Chondrocyte (in vitro differentiated cells): Measurements from ENCODE around the gene RMND1. TPM values are rescaled to one million over a fixed set of nuclear protein-coding genes. Genes with fewer than 3 reads are reported as not detected.
"Not testable (repeated sequence)": the region's sequence is repeated elsewhere in the genome, so short reads cannot be mapped to it uniquely, and the experiment has no call there.

Source experiments
- DNase-seq: peaks from one replicate; pipeline ENCODE4 v3.0.0; 2021; ENCODE audit warnings: mixed read lengths, low spot score
- H3K27ac Mint-ChIP-seq: one replicate; pipeline ENCODE4 v1.8.0; 2021; ENCODE audit warnings: mild to moderate bottlenecking, moderate library complexity, mixed read lengths; ENCODE audit not compliant: unreplicated experiment
- H3K27me3 Mint-ChIP-seq: 2 replicates; pipeline ENCODE4 v1.8.0; 2021; ENCODE audit warnings: low read depth, mixed read lengths
- H3K36me3 Mint-ChIP-seq: 2 replicates; pipeline ENCODE4 v1.8.0; 2021; ENCODE audit warnings: low read depth, mixed read lengths
- H3K4me1 Mint-ChIP-seq: 2 replicates; pipeline ENCODE4 v1.8.0; 2021; ENCODE audit warnings: low read depth, mild to moderate bottlenecking, mixed read lengths
- H3K4me3 Mint-ChIP-seq: one replicate; pipeline ENCODE4 v1.8.0; 2021; ENCODE audit warnings: mild to moderate bottlenecking, moderate library complexity, mixed read lengths; ENCODE audit not compliant: unreplicated experiment
- H3K9me3 Mint-ChIP-seq: 2 replicates; pipeline ENCODE4 v1.8.0; 2021; ENCODE audit warnings: low read depth, mixed read lengths
- CTCF ChIP-seq: fragments of 200-600 bp; sonication (generic); IDR thresholded peaks from 2 replicates; pipeline ENCODE4 v1.5.0; 2021; ENCODE audit warnings: antibody characterized with exemption, mild to moderate bottlenecking, moderate library complexity
- total RNA-seq: library from RNA; stranded (reverse); gene quantifications from 3 replicates; pipeline ENCODE4 v1.2.1, GENCODE V29; 2021

Gene RMND1
- total RNA-seq, 1 donor from 2014 or later: 42.5 TPM

GRCh38 chr6:151452750-151453427 is 963 bp upstream of the RMND1 start:
- peaks cover 52% of the 10 kb centered on the region for H3K4me1 Mint-ChIP-seq
- no peaks in the 10 kb centered on the region for H3K9me3 Mint-ChIP-seq
- peaks cover 5% of the 10 kb centered on the region for H3K36me3 Mint-ChIP-seq
- DNase-seq: no peak
- no peaks in the 10 kb centered on the region for H3K27me3 Mint-ChIP-seq
- H3K4me3 Mint-ChIP-seq: peak overlapping the region; percentile 94
- peak; percentile 23 for TF ChIP-seq CTCF
- H3K27ac Mint-ChIP-seq: peak overlapping the region; percentile 96

GRCh38 chr6:151451417-151451949 is 443 bp downstream of the RMND1 start:
- H3K4me3 Mint-ChIP-seq: peak overlapping the region; percentile 94
- no peaks in the 10 kb centered on the region for H3K27me3 Mint-ChIP-seq
- no peak for TF ChIP-seq CTCF
- peaks cover 58% of the 10 kb centered on the region for H3K4me1 Mint-ChIP-seq
- H3K27ac Mint-ChIP-seq: peak overlapping the region; percentile 96
- DNase-seq: no peak
- H3K36me3 Mint-ChIP-seq: peaks cover 2% of the 10 kb centered on the region
- H3K9me3 Mint-ChIP-seq: no peaks in the 10 kb centered on the region

GRCh38 chr6:151450928-151451327 is 998 bp downstream of the RMND1 start:
- not testable (repeated sequence) for H3K27me3 Mint-ChIP-seq, DNase-seq, H3K9me3 Mint-ChIP-seq, H3K36me3 Mint-ChIP-seq
- Mint-ChIP-seq H3K27ac (peak overlapping the region; percentile 96), H3K4me1 (peaks cover 60% of the 10 kb centered on the region), H3K4me3 (peak overlapping the region; percentile 94)

GRCh38 chr6:151448623-151449022 is 3.3 kb downstream of the RMND1 start:
- Mint-ChIP-seq H3K36me3 (peaks cover 3% of the 10 kb centered on the region), H3K27ac (peak overlapping the region; percentile 98)
- DNase-seq: no peak

GRCh38 chr6:151447237-151447636 is 4.7 kb downstream of the RMND1 start:
- TF ChIP-seq CTCF: no peak
- DNase-seq: no peak
- Mint-ChIP-seq H3K4me1 (peaks cover 66% of the 10 kb centered on the region), H3K27me3 (no peaks in the 10 kb centered on the region), H3K4me3 (no peak overlapping the region), H3K36me3 (peaks cover 4% of the 10 kb centered on the region), H3K27ac (peak overlapping the region; percentile 98), H3K9me3 (no peaks in the 10 kb centered on the region)

More at GRCh38 chr6:151448623-151449022, 3.3 kb downstream of the RMND1 start:
- peaks cover 67% of the 10 kb centered on the region for H3K4me1 Mint-ChIP-seq
- H3K4me3 Mint-ChIP-seq: no peak overlapping the region
- peak; percentile 34 for TF ChIP-seq CTCF
- H3K27me3 Mint-ChIP-seq: no peaks in the 10 kb centered on the region
- no peaks in the 10 kb centered on the region for H3K9me3 Mint-ChIP-seq

GRCh38 chr6:151445482-151445881 is 6.4 kb downstream of the RMND1 start:
- Mint-ChIP-seq H3K4me1 (peaks cover 70% of the 10 kb centered on the region), H3K4me3 (no peak overlapping the region), H3K9me3 (no peaks in the 10 kb centered on the region), H3K27me3 (no peaks in the 10 kb centered on the region), H3K36me3 (peaks cover 6% of the 10 kb centered on the region), H3K27ac (peak overlapping the region; percentile 98)
- no peak for TF ChIP-seq CTCF
- no peak for DNase-seq
